ENCODE results near the gene NCOA3. TPM values are rescaled to one million over a fixed set of nuclear protein-coding genes. Genes with fewer than 3 reads are reported as not detected.

NCOA3 gene
- total RNA-seq, 4 donors from 2014 or later, result 45.1 to 77.8 (median 56.3) TPM

DNA sequence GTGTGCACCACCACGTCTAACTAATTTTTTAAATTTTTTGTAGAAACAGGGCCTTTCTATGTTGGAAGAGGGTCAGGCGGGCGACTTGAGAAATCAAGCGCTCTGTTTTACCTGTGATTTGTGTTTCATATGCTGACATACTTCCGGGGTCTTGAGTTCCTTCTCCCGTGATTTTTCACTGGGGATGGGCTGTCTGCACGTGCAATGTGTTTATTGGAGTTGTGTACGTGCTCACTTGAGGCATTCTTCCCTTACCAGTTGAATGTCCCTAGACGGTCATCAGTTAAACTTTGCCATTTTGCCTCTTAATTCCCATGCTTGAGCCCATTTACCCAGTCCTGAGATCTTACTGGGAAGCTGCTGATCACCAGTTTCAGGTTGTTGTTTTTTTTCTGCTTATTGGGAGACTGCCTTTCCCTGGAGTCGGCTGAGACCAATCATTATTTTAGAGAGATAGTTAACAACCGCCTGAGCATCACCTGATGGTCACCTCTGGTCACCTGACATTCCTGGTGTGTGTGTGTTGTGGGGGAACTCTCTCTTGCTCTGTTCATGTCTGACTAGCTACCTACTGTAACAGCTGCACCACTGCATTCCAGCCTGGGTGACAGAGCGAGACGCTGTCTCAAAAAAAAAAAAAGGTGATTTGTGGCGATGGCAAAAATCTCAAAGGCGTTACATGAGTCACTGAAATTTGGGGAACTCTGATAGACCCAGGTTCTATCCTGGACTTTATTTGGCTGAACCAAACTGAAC is 34.8 kb upstream of the NCOA3 start:
- Histone ChIP-seq H3K4me3 (no peak overlapping the region), H3K4me1 (peaks cover 18% of the 10 kb centered on the region), H3K27ac (no peak overlapping the region), H3K9me3 (no peaks in the 10 kb centered on the region), H3K27me3 (no peaks in the 10 kb centered on the region), H3K36me3 (no peaks in the 10 kb centered on the region)
- TF ChIP-seq POLR2AphosphoS5 (IDR thresholded peaks at IDR 0.05), result no peak
- no peak for TF ChIP-seq POLR2A (IDR thresholded peaks at IDR 0.05)
- TF ChIP-seq, protein P1, sequence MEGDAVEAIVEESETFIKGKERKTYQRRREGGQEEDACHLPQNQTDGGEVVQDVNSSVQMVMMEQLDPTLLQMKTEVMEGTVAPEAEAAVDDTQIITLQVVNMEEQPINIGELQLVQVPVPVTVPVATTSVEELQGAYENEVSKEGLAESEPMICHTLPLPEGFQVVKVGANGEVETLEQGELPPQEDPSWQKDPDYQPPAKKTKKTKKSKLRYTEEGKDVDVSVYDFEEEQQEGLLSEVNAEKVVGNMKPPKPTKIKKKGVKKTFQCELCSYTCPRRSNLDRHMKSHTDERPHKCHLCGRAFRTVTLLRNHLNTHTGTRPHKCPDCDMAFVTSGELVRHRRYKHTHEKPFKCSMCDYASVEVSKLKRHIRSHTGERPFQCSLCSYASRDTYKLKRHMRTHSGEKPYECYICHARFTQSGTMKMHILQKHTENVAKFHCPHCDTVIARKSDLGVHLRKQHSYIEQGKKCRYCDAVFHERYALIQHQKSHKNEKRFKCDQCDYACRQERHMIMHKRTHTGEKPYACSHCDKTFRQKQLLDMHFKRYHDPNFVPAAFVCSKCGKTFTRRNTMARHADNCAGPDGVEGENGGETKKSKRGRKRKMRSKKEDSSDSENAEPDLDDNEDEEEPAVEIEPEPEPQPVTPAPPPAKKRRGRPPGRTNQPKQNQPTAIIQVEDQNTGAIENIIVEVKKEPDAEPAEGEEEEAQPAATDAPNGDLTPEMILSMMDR (IDR thresholded peaks at IDR 0.05), result no peak
- TF ChIP-seq EP300 (IDR thresholded peaks at IDR 0.05), result no peak
- 94% methylated on average over 15 of the region's 15 CpGs for WGBS
- DNase-seq (ENCODE audit: low spot score in 2 of 2), result no peak

DNA sequence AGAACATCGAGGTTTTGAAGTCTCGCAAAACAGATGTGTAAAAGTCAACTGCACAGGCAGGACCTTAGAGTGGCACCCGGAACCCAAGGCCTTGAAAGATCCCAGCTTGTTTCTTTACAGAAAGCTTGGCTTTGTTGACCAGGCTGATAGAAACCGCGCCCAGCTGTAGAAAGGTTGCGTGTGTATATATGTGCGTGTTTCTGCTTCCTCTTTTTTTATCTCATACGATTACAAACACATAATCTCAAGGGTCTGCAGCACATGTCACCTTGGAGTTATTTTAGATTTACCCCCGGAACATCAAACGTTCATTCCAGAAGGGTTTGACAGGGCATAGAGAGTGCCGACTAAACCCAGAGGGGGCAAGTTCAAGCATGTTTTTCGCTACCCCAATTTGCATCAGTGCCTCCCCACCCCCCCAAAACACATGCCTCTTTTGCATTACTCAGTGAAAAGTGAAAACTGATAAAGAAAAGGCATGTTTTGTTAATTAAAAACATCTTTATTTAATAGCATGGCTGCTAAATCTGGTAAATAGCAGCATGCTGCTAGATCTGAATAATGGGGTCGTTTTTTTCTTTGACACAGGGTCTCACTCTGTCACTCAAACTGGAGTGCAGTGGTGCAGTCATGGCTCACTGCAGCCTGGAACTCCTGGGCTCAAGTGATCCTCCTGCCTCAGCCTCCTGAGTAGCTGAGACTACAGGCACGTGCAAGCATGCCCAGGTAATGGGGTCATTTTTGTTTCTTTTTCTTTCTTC is 33.2 kb upstream of the NCOA3 start:
- H3K4me1 ChIP-seq, result peaks cover 18% of the 10 kb centered on the region
- H3K4me3 ChIP-seq, result no peak overlapping the region
- H3K9me3 ChIP-seq, result no peaks in the 10 kb centered on the region
- H3K36me3 ChIP-seq, result no peaks in the 10 kb centered on the region
- DNase-seq (ENCODE audit: low spot score in 2 of 2), result no peak
- 66% methylated on average over 14 of the region's 14 CpGs for WGBS
- no peak for TF ChIP-seq EP300 (IDR thresholded peaks at IDR 0.05)
- TF ChIP-seq POLR2A (IDR thresholded peaks at IDR 0.05), result no peak
- TF ChIP-seq, protein P1 (IDR thresholded peaks at IDR 0.05), result no peak
- no peak for TF ChIP-seq POLR2AphosphoS5 (IDR thresholded peaks at IDR 0.05)
- H3K27me3 ChIP-seq, result no peaks in the 10 kb centered on the region
- H3K27ac ChIP-seq, result no peak overlapping the region

DNA sequence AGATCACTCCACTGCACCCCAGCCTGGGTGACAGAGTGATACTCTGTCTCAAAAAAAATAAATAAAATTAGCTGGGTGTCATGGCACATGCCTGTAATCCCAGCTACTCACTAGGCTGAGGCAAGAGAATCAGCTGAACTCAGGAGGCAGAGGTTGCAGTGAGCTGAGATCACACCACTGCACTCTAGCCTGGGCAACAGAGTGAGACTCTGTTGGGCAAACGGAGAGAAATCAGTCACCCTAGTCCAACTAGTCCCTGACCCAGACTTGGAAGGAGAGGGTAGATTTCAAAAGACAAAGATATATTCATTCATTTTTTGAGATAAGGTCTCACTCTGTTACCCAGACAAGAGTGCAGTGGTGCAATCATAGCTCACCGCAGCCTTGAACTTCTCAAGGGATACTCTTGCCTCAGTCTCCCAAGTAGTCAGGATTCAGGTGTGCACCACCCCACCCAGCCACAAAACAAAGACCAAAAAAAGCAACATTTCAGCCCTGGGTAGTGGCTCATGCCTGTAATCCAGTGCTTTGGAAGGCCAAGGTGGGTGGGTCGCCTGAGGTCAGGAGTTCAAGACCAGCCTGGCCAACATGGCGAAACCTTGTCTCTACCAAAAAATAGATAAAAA is 26.2 kb upstream of the NCOA3 start:
- Histone ChIP-seq H3K4me3 (no peak overlapping the region), H3K4me1 (peaks cover 9% of the 10 kb centered on the region), H3K36me3 (no peaks in the 10 kb centered on the region), H3K27me3 (no peaks in the 10 kb centered on the region), H3K27ac (no peak overlapping the region), H3K9me3 (no peaks in the 10 kb centered on the region)
- TF ChIP-seq POLR2AphosphoS5 (IDR thresholded peaks at IDR 0.05) (no peak), EP300 (IDR thresholded peaks at IDR 0.05) (no peak), POLR2A (IDR thresholded peaks at IDR 0.05) (no peak)
- TF ChIP-seq, protein P1 (IDR thresholded peaks at IDR 0.05), result no peak
- DNase-seq (ENCODE audit: low spot score in 2 of 2), result no peak
- 93% methylated on average over 4 of the region's 4 CpGs for WGBS

DNA sequence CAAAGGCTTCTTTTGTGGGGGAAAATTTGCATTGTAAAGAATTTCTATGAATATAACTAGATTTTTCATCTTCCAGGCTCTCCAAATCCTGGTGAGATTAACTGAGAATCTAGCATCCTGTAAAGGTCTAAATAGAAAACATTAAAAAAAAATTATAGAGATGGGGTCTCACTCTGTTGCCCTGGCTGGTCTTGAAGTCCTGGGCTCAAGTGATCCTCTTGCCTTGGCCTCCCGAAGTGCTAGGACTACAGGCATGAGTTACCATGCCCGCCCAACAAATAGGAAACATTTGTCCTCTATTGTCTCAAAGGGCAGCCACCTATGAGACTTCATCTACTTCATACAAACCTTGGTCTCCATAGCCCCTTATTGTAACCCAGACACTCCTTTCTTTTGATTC is 25.2 kb upstream of the NCOA3 start:
- H3K4me3 ChIP-seq, result no peak overlapping the region
- TF ChIP-seq EP300 (IDR thresholded peaks at IDR 0.05) (no peak), POLR2AphosphoS5 (IDR thresholded peaks at IDR 0.05) (no peak), POLR2A (IDR thresholded peaks at IDR 0.05) (no peak)
- TF ChIP-seq, protein P1 (IDR thresholded peaks at IDR 0.05), result no peak

DNA sequence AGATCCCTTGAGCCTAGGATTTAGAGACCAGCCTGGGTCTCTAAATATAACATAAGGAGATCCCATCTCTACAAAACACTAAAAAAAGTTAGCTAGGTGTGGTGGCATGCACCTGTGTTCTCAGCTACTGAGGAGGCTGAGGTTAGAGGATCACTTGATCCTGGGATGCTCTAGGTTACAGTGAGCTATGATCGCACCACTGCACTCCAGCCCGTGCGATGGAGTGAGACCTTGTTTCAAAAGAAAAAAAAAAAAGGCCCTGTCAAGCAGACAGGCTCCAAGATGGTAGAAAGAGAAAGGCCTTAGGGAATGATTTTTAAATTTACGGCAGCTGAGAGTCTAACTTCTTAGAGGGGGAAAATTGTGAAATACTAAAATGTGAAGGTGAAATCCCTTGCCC is 22.6 kb upstream of the NCOA3 start:
- no peak for DNase-seq (ENCODE audit: low spot score in 2 of 2)
- H3K4me1 ChIP-seq, result peaks cover 26% of the 10 kb centered on the region
- 80% methylated on average over 4 of the region's 4 CpGs for WGBS
- H3K36me3 ChIP-seq, result no peaks in the 10 kb centered on the region
- peak overlapping the region; percentile 58 for H3K27ac ChIP-seq
- H3K4me3 ChIP-seq, result no peak overlapping the region
- TF ChIP-seq, protein P1 (IDR thresholded peaks at IDR 0.05), result no peak
- TF ChIP-seq POLR2A (IDR thresholded peaks at IDR 0.05) (no peak), EP300 (IDR thresholded peaks at IDR 0.05) (no peak), POLR2AphosphoS5 (IDR thresholded peaks at IDR 0.05) (no peak)
- H3K9me3 ChIP-seq, result no peaks in the 10 kb centered on the region
- no peaks in the 10 kb centered on the region for H3K27me3 ChIP-seq

More for the DNA sequence above, 25.2 kb upstream of the NCOA3 start:
- no peak for DNase-seq (ENCODE audit: low spot score in 2 of 2)
- Histone ChIP-seq H3K27me3 (no peaks in the 10 kb centered on the region), H3K4me1 (peaks cover 13% of the 10 kb centered on the region), H3K36me3 (no peaks in the 10 kb centered on the region), H3K27ac (no peak overlapping the region), H3K9me3 (no peaks in the 10 kb centered on the region)
- WGBS, result 96% methylated on average over 2 of the region's 2 CpGs
